AG04449 (cell line): Measurements from ENCODE around the gene HIGD1B.
A peak's percentile ranks its signal among the peaks of the same experiment; 100 is the strongest.

ENCODE experiments used
- CTCF ChIA-PET: fragments of 350-600 bp; formaldehyde crosslinking; extraction: SDS; loops from one replicate; lab custom pipeline; 2021; ENCODE audit warnings: antibody characterized with exemption; lab: Yijun Ruan, JAX
- POLR2A ChIA-PET: fragments of 400-600, 350-600 bp; formaldehyde crosslinking; extraction: SDS; loops from one replicate; lab custom pipeline; 2020; ENCODE audit warnings: antibody characterized with exemption, inconsistent platforms; lab: Yijun Ruan, JAX
- DNase-seq: peaks from one replicate; pipeline ENCODE4 v3.0.0-alpha.2; 2010; ENCODE audit warnings: low read depth, low spot score
- H3K4me3 ChIP-seq: 2 replicates; pipeline ENCODE4 v1.5.1; 2011; ENCODE audit warnings: low read depth, mild to moderate bottlenecking, control low read depth, low read length
- TF ChIP-seq, protein P1 (sequence below): IDR thresholded peaks from one replicate; pipeline ENCODE4 v1.5.1; 2011; ENCODE audit warnings: mild to moderate bottlenecking, moderate library complexity, low read length, control low read depth, inconsistent platforms; ENCODE audit not compliant: insufficient read depth; ENCODE audit errors: missing control alignments

HIGD1B gene

DNA sequence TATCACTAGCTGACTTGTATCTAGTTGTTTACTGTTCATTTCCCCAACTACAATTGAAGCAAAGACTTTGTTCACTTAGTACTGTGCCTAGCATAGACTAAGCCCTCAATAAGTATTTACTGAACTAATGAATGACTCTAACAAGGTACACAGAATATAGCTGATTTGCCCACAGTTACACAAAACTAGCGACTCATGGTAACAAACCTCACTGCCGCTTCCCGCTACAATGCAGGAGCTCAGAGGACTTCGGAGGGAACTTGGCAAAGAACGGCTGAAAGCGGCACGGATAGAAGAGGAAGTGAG, 51.0 kb downstream of the HIGD1B start:
- CTCF ChIA-PET = interaction anchor here (0.8 to 9.1 kb wide), 13 partner anchors 9 to 237 kb away, joined by 3 to 137 read pairs (median 9); partner anchors contain the start of genes ACBD4 and PLCD3
- peak overlapping the region; percentile 100 for H3K4me3 ChIP-seq
- no peak for DNase-seq
- POLR2A ChIA-PET = interaction anchor here (0.5 to 1.7 kb wide), 2 partner anchors 11 to 209 kb away, joined by 3 to 6 read pairs; no protein-coding TSS in a partner anchor
- TF ChIP-seq, protein P1, sequence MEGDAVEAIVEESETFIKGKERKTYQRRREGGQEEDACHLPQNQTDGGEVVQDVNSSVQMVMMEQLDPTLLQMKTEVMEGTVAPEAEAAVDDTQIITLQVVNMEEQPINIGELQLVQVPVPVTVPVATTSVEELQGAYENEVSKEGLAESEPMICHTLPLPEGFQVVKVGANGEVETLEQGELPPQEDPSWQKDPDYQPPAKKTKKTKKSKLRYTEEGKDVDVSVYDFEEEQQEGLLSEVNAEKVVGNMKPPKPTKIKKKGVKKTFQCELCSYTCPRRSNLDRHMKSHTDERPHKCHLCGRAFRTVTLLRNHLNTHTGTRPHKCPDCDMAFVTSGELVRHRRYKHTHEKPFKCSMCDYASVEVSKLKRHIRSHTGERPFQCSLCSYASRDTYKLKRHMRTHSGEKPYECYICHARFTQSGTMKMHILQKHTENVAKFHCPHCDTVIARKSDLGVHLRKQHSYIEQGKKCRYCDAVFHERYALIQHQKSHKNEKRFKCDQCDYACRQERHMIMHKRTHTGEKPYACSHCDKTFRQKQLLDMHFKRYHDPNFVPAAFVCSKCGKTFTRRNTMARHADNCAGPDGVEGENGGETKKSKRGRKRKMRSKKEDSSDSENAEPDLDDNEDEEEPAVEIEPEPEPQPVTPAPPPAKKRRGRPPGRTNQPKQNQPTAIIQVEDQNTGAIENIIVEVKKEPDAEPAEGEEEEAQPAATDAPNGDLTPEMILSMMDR = no peak

DNA sequence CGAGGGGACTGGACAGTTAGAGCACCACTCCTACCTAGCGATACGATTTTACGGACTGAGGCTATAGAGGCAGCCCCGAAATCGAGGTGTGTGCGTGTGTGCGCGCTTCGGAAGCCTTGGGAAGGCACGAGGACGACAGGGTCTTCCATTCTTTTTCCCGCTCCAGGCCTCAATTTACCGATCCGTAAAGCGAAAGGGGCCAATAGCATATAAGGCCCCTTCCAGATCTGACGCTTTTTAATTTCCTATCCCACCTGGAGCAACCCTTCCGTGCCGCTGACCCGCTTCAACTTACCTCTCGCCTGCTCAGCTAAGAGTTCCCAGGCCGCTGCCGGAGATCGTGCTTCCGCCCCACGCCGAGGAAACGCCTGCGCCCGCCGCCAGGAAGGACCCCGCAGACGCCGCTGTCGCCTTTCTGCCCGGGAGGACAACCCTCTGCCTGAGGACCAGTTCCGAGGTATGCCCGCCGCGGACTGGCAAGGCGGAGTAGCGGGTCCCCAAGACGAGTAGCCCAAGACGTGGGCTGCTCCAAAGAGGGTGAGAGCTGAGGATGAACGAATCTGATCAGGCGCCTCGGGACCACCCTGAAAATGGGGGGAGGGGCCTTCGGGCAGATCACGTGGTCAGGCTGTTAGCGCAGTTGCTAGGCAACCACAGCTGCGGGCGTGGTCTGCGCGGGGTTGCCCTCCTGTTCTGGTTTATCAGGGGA, 51.5 kb downstream of the HIGD1B start, which contains the start of gene EFTUD2:
Gene EFTUD2, minus strand, starts transcription at position 372 of the 709 bp plus-strand sequence. CDS start 4,924 bp downstream, outside the sequence.
- TF ChIP-seq, protein P1 = no peak
- no peak for DNase-seq
- ChIA-PET CTCF (interaction anchor here (0.8 to 9.1 kb wide), 14 partner anchors 9 to 236 kb away, joined by 3 to 137 read pairs (median 8); partner anchors contain the start of genes ACBD4 and PLCD3), POLR2A (interaction anchor here (0.5 to 1.7 kb wide), 3 partner anchors 11 to 208 kb away, joined by 3 to 6 read pairs (median 3); no protein-coding TSS in a partner anchor)
- H3K4me3 ChIP-seq = peak within 1 kb of the TSS; percentile 100
